Suppressor macrophage treated with lipopolysaccharide for 1 hour (primary cell): Measurements from ENCODE around the gene USP15.

Source experiments
- DNase-seq, 3 donors: peaks; one replicate each; pipeline ENCODE4 v3.0.0-alpha.2; 2020 to 2022

USP15 gene

DNA sequence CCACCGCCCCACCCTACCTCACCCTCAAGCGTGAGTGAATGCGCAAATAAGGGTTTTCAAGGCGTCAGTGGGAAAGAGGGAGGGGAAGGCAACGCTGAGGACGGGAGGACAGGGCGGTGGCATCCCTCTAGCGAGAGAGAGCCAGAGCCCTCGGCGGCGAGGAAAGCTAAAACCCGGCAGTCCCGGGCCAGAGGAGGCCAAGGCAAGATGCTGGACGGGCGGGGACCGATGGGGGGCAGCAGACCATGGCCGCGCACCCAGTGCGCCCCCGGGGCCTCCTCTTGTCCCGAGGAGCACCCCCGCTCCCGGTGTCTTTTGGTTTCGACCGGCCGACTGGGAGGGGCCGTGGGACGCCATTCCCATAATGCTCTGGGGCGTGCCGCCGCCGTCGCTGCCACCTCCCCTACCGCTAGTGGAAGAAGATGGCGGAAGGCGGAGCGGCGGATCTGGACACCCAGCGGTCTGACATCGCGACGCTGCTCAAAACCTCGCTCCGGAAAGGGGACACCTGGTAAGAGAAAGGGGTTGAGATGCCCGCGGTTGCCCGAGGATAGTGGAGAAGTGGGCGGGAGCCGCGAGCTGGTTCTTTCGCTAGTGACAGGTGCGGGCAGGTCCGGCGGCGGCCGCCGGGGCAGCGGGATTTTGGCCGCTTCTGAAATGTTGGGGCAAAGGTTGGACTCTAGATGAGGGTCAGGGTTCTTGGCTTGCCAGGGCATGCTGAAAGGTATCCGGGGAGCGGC is at the start of gene USP15:
USP15 (plus strand) TSS at position 412 of the 740 bp plus-strand sequence; CDS start at position 423, 11 bp downstream.
- DNase-seq = peak; percentile 98 to 99 (median 98)

DNA sequence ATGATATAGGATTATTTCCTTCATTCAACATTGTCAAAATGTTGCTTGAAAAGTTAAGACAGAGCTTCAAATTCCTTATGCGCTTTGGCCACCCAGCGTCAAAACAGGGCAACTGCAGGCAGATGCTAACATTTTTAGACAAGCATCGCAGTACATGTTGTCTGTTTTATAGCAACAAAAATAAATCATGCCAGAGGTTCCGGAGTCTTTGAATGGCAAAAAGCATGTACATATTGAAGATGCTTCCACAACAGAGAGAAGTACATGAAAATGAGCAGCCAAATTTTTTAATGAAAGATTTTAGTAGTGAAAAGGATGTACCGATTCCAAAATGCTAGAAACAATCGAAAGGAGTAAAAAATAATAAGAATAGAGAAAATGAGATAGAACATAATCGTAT is 49.8 kb upstream of the USP15 start:
- peak; percentile 66 to 74 (median 72) for DNase-seq

DNA sequence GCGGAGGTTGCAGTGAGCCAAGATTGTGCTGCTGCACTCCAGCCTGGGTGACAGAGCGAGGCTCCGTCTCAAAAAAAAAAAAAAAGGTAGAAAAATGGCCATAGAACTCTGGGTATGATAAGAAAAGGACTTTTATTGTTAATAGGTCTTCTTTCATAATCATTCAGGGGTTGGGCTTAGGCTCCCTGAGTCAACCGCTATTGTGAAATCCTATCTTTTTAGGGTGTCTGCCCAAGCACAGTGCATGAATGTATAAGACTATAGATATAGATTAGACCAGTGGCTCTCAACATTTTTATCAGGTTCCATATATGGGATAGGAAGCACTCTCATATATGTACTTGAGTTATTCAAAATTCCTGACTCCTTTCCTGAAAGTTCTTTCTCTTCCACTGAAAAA is 48.7 kb upstream of the USP15 start:
- DNase-seq = peak; percentile 62 to 77 (median 76)

DNA sequence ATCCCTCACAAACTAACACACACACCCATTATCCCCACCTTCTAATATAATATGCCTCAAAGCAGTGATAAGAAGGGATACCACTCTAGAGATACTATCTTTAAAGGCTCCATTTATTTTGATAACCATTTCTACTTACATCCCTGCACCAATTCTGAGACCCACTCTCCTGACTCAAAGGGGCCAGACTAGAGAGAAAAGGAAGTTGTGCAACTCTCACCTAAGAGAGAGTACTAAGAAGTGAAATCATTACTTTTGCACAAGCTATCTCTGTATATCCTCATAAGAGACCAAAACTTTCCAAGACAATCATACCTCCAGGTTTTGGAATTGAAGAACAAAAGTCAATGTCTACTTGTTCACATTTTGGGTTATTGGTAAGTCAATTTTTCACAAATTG is 45.4 kb upstream of the USP15 start:
- DNase-seq = peak in 2 of 3 donors; percentile 48 to 56

DNA sequence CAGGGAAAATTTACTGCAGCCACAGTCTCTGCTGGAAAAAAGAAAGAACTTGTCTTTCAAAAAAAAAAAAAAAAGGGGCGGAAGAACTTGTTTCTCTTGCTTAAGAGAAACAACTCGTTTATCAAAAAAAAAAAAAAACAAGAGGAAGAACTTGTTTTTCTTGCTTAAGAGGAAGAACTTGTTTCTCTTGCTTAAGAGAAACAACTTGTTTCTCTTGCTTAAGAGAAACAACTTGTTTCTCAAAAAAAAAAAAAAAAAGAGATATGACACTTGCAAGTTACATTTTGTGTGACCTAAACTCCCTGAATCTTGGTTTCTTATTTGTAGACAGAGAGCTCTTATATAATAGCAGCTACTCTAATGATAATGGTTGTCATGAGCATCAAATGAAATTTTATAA is 44.7 kb upstream of the USP15 start:
- DNase-seq = peak; percentile 48 to 80 (median 69)

DNA sequence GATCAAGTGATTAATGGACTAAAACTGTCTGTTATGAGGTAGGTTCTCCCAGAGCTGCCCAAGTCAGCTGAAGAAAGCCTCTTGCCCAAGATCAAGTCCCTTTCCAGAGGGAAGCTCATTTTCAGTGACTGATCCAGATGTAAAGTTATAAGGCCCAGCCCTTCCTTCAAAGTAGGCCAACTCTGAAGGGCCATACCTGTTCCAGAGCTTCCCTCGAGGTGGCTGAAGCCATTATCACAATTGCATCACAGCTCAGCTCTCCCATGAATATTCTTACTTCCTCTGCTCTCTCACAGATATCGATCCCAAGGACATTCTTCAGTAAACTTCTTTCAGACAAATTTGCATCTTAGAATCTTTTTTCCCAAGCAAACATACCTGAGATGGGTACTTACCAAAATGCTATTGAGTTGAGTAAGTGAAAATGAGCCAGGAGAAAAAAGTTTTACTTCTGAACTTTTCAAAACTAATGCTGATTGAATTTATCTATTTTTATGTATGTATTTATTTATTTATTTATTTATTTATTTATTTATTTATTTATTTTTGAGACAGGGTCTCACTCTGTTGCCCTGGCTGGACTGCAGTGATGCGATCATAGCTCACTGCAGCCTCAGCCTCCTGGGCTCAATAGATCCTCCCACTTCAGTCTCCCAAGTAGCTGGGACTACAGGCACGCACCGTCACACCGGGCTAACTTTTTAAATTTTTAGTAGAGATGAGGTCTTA is 42.6 kb upstream of the USP15 start:
- DNase-seq = no peak

DNA sequence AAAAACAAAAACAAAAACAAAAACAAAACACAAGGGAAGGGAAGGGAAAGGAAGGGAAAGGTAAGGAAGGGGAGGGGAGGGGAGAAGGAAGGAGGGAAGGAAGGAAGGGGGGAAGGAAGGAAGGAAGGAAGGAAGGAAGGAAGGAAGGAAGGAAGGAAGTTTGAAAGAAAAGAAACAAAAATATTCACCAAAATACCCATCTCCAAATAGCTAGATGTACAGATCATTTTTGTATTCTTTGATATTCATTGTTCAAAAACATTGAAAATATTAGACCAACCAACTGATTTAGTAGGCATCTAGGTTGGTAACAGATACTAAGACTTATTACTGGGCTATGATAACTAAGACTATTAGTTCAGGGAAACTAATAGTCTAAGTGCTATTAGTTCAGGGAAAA is 39.1 kb upstream of the USP15 start:
- DNase-seq = no peak

DNA sequence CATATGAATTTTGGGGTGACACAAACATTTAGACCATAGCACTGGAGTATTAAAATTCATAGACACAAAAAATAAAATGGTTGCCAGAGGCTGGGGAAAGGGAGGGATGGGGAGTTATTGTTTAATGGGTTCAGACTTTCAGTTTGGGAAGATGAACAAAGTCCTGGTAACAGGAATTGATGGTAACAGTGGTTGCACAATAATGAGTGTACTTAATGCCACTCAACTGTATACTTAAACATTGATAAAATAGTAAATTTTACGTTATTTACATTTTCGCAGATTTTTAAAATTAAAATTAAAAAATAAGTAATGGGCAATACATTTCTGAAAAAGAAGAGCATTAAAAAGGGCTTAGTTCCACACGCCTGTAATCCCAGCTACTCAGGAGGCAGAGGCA is 35.6 kb upstream of the USP15 start:
- no peak for DNase-seq

DNA sequence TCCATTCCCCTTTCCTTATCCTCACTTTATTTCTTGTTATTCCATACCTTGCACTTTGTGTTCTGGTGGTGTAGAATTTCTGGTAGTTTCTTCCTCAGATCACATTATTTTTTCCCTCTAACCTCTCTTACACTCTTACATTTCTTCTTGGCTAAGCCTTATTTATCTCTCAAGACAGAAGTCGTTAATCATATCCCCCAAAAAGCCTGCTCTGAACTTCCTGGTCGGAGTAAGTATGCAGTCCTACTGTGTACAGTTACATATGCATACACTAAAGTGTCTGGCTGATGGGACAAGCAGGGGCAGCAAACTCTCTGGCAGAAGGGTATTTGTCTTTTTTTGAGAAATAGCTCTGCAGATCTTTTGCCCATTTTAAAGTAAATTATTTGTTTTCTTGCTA is 33.1 kb upstream of the USP15 start:
- no peak for DNase-seq

DNA sequence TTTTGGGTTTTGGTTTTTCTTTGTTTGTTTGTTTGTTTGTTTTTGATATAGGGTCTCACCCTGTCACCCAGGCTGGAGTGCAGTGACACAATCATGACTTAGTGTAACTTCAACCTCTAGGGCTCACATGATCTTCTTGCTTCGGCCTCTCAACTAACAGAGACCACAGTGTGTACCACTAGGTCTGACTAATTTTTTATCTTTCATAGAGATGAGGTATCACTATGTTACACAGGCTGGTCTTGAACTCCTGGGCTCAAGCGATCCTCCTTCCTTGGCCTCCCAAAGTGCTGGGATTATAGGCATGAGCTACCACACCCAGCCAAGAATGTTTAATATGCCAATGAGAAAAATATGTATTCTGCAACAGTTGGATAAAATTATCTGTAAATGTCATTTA is 29.6 kb upstream of the USP15 start:
- DNase-seq = no peak

DNA sequence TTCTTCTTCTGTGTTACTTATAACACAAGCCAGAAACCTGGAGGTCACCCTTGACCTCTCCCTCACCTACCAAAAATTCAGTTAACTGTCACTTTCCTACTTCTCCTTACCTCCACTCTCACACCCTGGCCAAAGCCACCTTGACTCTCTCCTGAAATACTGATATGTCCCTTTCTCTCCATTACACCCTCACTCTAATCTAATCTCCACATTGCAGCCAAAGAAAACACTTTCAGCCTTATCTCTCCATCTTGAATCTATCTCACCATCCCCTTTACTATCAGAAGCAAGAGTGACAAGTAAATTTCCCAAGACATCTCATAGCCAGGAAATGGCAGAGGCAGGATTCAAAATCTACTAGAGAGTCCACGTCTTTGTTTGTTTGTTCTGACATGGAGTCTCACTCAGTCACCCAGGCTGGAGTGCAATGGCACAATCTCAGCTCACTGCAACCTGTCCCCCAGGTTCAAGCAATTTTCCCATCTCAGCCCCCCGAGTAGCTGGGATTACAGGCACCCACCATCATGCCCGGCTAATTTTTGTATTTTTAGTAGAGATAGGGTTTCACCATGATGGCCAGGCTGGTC is 28.0 kb upstream of the USP15 start:
- no peak for DNase-seq

DNA sequence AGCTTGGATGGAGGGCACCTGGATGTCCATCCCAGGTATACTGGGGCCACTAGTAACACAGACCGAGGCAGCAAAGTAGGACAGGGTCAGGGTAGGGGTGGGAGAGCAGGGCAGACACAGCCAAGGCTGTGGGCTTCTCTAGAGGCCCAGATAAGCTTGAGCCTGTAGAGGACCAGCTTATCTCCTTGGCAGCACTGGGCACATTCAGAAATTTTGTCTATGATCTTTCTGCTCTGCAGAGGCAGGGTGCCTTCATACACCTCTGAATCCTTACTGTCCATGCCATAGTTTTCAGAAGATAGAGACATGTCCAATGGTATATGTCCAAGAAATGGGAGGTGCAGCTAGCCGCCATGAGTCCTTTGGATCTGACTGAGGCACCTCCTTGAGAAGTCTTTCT is 26.4 kb upstream of the USP15 start:
- DNase-seq = no peak

DNA sequence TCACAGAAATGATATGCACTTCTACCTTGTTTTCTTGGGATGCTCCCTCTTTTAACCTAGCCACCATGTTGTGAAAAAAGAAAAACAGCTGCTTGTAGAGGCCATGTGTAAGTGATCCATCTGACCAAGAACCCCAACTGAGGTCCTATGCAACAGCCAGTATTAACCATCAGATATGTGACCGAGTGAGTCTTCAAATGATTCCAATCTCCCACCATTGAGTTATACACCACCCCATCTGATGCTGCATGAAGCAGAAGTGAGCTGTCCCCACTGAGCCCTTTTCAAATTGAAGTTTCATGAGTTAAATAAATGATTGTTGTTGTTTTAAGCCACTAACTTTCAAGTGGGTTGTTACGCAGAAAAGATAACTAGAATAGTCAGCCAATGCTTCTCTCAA is 20.6 kb upstream of the USP15 start:
- DNase-seq = no peak

DNA sequence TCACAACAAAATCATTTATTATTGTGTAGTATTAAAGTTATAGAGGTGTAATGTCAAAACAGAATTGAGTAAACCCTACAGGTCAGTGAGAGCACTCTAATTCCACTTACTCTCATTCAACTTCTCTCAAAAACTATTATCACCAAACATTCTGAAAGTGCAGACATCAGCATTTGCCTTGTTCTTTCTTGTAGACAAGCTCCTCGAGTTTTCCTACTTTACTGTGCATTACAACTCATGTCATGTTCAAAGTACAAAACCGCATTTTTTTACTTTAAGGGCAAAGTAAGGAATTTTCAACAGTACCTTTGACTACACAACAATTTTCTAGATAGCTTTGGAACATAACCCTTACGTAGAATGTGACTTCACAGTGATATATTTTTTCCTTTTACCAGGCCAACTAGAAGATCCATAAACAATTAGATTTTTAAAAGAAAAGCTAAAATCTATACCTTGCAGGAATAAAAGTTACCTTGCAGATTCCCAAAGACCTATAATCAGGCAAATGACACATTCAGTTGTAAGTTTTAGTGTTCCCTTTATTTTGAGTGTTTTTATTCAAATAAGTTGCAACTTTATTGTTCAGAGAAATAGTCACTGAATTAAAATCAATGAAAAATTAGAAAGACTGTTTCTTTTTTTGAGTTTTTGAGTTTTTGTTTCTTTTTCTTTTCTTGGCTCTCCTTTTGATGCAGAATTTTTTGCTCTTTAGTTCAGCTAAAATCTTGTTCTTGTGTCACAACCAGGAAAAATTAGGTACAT is 12.7 kb upstream of the USP15 start:
- no peak for DNase-seq

DNA sequence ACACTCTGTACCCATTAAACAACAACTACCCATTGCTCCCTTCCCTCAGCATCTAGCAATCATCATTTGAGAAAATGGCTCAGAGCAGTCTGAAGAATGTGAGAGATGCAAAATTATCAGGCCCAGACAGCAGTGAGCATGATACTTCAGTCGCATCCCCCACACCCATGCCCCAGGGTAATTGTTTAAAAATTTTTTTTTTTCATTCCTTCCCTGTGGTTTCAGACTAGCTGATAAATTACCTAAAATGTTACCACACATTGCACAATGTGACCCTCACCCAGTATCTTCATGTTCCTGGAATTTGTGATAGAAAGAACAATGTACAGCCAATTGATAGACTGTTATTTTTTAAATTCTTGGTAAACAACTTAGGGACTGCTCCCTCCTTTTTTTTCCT is 11.3 kb upstream of the USP15 start:
- DNase-seq = no peak

DNA sequence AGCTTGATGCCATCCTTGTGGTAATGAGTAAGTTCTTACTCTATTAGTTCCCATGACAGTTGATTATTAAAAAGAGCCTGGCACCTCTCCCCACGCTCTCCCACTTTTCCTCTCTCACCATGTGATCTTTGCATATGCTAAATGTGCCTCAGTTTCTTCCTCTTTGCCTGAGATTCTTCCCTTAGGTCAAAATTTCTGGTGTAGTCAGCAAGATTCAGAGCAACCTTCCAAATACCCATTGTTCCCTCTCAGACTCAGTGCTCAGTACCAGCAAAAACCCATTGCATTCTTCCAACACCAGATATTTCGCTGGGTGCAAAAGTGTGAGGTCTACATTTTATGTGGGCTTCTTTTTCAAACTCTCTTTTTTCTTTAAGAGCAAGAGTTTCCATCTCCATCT is 10.8 kb upstream of the USP15 start:
- DNase-seq = no peak

DNA sequence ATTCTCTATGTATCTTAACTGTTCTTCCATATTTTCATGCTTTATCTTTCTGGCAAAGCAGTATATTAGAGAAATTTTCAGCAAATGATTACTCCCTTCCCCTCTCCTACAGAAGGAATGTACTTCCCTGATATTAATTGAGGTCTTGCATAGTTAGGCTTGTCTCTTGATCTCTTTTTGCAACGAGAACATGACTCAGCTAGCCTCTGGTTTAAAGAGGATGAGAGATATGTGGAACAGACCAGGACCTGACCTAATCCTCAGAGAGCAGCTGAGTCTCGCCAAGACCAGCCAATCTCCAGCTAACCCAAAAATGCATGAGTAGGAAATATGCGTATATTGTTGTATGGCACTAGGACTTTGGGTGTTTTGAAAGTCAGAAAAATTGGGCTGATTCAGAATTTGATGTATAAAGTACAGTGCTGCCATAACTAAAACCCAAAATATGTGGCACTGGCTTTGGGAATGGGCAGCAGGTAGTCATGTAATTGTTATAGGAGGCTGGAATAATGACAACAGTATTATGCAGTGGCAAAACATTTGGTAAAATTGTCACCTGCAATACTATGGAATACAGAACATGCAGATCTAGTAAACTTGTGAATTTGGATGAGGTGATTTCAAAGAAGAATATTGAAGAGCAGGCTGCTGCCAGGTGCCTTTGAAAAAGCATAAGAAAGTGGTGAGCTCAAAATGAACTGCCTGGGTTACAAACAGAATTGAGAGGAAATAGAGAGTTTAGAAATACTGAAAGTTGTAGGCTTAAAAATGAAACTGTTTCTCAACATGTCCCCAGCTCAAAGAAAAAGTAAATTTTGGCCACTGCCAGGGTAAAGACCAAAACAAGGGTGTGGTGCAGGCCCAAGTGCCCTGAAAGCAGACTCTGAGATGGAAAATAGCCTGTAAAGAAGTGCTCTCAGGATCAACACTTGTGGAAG is 9.3 kb upstream of the USP15 start:
- peak; percentile 71 to 76 (median 76) for DNase-seq

DNA sequence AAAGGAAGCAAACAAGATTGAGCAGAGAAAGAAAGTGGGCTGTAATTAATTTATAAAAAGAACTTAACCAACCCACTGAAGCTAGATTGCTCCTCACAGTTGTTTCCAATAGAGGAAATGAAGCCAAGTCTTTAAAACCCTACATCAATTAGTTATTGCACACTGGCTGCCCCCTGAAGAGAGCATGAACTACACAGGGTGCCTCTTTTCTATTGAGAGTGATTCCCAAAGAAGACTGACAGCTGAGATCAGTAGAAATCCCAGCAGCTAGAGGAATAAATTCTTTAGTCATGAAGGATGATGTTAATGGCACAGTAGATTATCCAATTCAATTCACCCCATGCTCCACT is 8.6 kb upstream of the USP15 start:
- no peak for DNase-seq

DNA sequence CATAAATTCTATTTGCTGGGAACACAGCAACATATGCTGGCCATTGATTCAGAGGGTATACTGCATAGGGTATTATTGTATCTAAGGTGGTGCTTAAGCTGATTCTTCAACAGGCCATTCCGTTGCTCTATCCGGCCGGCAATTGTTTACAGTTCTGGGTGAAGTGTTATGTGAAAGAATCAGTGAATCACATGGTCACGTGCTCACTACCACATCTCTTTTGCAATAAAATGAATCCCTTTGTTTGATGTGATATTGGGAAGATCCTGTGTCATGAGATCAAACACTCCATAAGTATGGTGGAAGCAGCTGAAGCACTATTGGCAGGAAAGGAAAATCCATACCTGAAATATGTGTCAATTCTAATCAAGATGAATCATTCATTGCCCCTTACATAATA is 7.6 kb upstream of the USP15 start:
- peak in 2 of 3 donors; percentile 29 to 32 for DNase-seq

DNA sequence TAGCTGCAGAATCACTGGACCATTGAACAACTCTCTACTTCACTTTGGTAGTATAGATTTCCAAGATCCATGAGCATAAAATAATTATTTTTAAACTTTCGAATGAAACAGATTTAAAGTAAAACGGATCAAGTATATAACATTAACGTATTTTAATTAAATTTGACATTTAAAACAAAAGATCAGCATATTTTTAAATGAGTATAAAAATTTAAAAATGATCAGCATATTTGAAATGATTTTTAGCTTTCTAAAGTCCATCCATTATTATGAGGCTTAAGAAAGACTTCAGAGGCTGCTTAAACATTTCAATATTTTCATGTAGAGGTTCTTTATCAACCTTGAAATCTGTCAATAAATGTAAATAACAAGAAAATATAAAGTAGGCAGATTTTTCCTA is 5.2 kb upstream of the USP15 start:
- no peak for DNase-seq

DNA sequence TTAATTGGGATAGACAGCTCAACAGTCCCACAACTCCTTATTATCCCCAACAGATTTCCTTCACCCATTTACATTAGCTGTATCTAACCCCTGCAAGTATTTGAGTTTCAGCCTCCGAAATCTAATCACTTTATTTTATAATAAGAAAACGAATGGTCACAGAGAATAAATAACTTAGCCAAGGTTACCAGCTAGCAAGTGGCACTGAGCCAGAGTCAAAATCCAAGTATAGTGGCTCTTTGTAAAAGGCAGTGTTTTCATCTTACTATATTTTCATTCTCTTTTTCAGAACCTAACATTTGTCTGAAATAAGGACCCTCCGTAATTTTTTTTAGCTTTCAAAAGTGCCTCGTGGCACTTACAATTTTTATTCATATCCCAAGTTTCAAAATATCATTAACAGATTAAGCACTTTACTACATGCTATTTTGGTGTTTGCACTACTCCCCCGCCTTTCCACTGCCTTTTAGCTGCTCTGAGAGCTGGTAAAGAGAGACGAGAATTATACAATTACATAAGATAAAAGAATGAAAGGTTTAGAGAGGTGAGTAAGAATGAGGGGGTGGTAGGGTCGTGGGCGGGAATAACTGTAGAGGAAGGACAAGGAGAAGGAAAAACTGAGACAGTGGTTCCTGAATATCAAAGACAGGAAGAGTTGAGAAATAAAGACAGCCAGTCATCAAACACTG is 3.7 kb upstream of the USP15 start:
- peak; percentile 87 to 90 (median 87) for DNase-seq

DNA sequence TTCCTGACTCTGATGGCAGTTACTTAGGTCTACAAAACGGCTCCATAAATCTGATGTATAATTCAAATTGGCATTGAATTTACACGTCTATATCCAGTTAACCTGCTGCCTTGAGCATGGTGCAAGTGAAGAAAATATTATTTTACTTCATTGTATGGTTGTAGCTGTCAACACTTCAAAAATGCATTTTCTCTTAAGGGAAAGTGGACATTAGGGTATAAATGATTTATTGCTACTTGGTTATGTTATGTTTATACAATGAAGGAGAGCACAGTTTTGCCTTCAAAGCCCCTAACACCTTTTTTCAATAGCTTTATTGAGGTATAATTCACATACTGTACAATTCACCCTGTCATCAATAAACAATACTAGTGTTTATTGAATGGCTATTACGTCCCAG is 2.0 kb upstream of the USP15 start:
- no peak for DNase-seq
